ENCODE results near the gene SLC16A11. TPM values are rescaled to one million over a fixed set of nuclear protein-coding genes. Genes with fewer than 3 reads are reported as not detected.
"Not testable (repeated sequence)": the region's sequence is repeated elsewhere in the genome, so short reads cannot be mapped to it uniquely, and the experiment has no call there.

Gene SLC16A11, protein sequence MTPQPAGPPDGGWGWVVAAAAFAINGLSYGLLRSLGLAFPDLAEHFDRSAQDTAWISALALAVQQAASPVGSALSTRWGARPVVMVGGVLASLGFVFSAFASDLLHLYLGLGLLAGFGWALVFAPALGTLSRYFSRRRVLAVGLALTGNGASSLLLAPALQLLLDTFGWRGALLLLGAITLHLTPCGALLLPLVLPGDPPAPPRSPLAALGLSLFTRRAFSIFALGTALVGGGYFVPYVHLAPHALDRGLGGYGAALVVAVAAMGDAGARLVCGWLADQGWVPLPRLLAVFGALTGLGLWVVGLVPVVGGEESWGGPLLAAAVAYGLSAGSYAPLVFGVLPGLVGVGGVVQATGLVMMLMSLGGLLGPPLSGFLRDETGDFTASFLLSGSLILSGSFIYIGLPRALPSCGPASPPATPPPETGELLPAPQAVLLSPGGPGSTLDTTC
- 1 to 10 TPM in 2 of 4 donors, not detected in 2; 1.2 to 2.2 TPM for total RNA-seq

DNA sequence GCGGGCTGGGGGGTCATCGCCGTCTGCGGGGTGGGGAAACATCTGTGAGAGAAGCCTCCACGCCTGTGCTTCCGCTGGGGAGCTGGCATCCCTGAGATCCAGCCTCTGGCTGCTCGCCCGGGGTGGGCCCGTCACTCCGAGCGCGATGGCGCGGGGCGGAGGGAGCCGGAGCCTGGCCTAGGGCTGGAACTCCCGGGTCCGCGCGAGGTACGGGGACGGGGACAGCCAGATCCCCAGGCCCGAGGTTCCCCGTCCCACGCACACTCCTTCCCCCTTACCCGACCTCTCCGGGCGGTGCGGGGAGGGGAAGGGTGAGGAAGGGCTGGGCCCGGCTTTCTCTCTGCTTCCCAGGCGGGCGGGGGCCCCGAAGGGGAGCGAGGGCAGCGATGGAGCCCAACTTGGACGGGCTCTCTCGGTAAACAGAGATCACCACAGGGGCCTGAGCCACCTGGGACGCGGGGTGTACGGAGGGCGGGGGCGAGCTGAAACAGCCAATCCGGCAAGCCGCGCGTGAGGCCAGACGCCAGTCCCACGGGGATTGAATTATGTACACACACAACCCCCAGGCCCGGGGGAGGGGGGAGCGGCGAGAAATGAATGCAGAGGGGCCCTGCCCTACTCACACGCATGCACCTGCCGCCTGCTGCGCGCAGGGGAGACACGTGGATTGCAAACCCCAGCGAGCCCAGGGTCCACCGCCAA lies at the start of gene SLC16A11:
Gene SLC16A11 (minus strand): TSS at position 596 of the 702 bp plus-strand sequence. CDS start 579 bp downstream, at position 17.
- TF ChIP-seq POLR2A (IDR thresholded peaks at IDR 0.05): peak; percentile 22
- TF ChIP-seq EP300 (IDR thresholded peaks at IDR 0.05; ENCODE audit: low read depth): no peak
- Histone ChIP-seq H3K27ac (peak within 1 kb of the TSS; percentile 27 to 69 (median 44)), H3K36me3 (no peaks in the 10 kb centered on the region), H3K9me3 (no peaks in the 10 kb centered on the region), H3K4me1 (peaks cover 25 to 48% (median 37%) of the 10 kb centered on the region in 4 donors), H3K27me3 (peaks cover 17% of the 10 kb centered on the region), H3K4me3 (peak within 1 kb of the TSS; percentile 27 to 49 (median 41))
- WGBS, 2 donors (ENCODE audit: low coverage in 1 of 2): 4% methylated on average over 41 of the region's 58 CpGs; no CpG with 5 or more reads in 1 of the 2 donors
- in situ Hi-C loops (cut with MboI; ENCODE audit: low pct_ligation_motif_present in 1 of 4, low pct_unique_long_range_greater_than_20kb in 1 of 4, low sequenced_read_pairs in 3 of 4): loop anchor here in 3 of 4 donors (10.0 to 25.0 kb wide), 3 partner anchors 171 to 294 kb away; partner anchors contain the start of genes SLC2A4 (in 2 of the 3), YBX2 (in 2 of the 3), ACADVL (in 1 of the 3) and ACAP1 (in 1 of the 3)
- DNase-seq: peak; percentile 58
- intact Hi-C loops (cut with DNase I; ENCODE audit: low total_unique reads): loop anchor here (10.0 kb wide), 1 partner anchor 541 kb away; the partner anchor contains the start of gene MPDU1

DNA sequence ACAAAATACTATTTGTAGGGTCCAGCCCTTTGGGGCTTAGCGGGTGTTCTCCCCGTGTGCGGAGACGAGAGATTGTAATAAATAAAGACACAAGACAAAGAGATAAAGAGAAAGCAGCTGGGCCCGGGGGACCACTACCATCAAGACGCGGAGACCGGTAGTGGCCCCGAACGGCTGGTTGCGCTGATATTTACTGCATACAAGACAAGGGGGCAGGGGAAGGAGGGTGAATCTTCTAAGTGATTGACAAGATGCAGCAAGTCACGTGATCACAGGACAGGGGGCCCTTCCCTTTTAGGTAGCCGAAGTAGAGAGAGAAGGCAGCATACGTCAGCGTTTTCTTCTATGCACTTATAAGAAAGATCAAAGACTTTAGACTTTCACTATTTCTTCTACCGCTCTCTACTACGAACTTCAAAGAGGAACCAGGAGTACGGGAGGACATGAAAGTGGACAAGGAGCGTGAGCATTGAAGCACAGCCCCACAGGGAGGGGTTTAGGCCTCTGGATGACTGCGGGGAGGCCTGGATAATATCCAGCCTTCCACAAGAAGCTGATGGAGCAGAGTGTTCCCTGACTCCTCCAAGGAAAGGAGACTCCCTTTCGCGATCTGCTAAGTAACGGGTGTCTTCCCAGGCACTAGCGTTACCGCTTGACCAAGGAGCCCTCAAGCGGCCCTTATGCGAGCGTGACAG lies 47.6 kb upstream of the SLC16A11 start:
- H3K4me3 ChIP-seq; DNase-seq; H3K4me1 ChIP-seq; H3K9me3 ChIP-seq; H3K36me3 ChIP-seq; H3K27ac ChIP-seq; intact Hi-C loops (cut with DNase I; ENCODE audit: low total_unique reads); in situ Hi-C loops (cut with MboI; ENCODE audit: low pct_ligation_motif_present in 1 of 4, low pct_unique_long_range_greater_than_20kb in 1 of 4, low sequenced_read_pairs in 3 of 4): not testable (repeated sequence)
- WGBS, 2 donors (ENCODE audit: low coverage in 1 of 2): 79 to 81% methylated on average over 11 to 25 of the region's 28 CpGs
- peaks cover 15% of the 10 kb centered on the region for H3K27me3 ChIP-seq

DNA sequence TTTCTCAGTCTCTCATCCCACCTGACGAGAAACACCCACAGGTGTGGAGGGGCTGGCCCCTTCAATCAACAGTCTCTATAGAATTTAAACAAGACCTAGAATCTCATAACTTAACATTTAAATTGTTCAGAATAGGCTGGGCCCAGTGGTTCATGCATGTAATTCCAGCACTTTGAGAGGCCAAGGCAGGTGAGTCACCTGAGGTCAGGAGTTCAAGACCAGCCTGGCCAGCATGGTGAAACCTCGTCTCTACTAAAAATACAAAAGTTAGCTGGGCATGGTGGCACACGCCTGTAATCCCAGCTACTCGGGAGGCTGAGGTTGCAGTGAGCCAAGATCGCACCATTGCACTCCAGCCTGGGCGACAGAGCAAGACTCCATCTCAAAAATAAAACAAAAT lies 45.7 kb upstream of the SLC16A11 start:
- intact Hi-C loops (cut with DNase I; ENCODE audit: low total_unique reads): not testable (repeated sequence)

DNA sequence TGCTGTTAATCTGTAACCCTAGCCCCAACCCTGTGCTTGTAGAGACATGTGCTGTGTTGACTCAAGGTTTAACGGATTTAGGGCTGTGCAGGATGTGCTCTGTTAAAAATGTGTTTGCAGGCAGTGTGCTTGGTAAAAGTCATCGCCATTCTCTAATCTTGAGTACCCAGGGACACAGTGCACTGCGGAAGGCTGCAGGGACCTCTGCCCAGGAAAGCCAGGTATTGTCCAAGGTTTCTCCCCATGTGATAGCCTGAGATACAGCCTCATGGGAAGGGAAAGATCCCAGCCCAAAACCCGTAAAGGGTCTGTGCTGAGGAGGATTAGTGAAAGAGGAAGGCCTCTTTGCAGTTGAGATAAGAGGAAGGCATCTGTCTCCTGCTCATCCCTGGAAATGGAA lies 44.5 kb upstream of the SLC16A11 start:
- H3K4me3 ChIP-seq; H3K9me3 ChIP-seq; DNase-seq; H3K36me3 ChIP-seq; intact Hi-C loops (cut with DNase I; ENCODE audit: low total_unique reads); H3K4me1 ChIP-seq; H3K27ac ChIP-seq; in situ Hi-C loops (cut with MboI; ENCODE audit: low pct_ligation_motif_present in 1 of 4, low pct_unique_long_range_greater_than_20kb in 1 of 4, low sequenced_read_pairs in 3 of 4): not testable (repeated sequence)
- 38 to 48% methylated on average over 3 to 4 of the region's 4 CpGs for WGBS, 2 donors (ENCODE audit: low coverage in 1 of 2)
- H3K27me3 ChIP-seq: peaks cover 30% of the 10 kb centered on the region

More for the DNA sequence above, 45.7 kb upstream of the SLC16A11 start:
- 88 to 100% methylated on average over 3 to 6 of the region's 6 CpGs for WGBS, 2 donors (ENCODE audit: low coverage in 1 of 2)
- peaks cover 30% of the 10 kb centered on the region for H3K27me3 ChIP-seq
- in situ Hi-C loops (cut with MboI; ENCODE audit: low pct_ligation_motif_present in 1 of 4, low pct_unique_long_range_greater_than_20kb in 1 of 4, low sequenced_read_pairs in 3 of 4); H3K4me1 ChIP-seq; H3K9me3 ChIP-seq; H3K36me3 ChIP-seq; DNase-seq; H3K4me3 ChIP-seq; H3K27ac ChIP-seq: not testable (repeated sequence)

DNA sequence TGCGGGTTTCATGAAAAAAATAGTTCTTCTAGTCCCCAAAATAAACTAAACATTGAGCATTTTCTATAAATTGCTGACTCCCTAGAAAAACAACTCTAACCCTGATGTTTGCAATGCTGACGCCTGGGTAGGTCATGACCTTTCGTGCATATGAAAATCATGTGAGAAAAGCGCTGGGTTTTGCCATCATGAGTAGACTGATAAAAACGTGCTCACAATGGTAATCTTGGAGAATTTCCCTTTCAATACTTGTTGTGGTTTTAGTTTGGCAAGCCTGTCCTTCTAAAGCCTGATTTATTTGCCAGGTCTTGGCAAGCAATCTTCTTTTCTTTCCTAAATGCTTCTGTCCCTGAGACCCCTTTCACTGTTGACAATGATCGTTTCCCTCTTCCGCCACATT lies 40.2 kb upstream of the SLC16A11 start:
- H3K36me3 ChIP-seq: no peaks in the 10 kb centered on the region
- H3K4me1 ChIP-seq: no peaks in the 10 kb centered on the region
- intact Hi-C loops (cut with DNase I; ENCODE audit: low total_unique reads) (no loop called here), in situ Hi-C loops (cut with MboI; ENCODE audit: low pct_ligation_motif_present in 1 of 4, low pct_unique_long_range_greater_than_20kb in 1 of 4, low sequenced_read_pairs in 3 of 4) (no loop called here)
- no peaks in the 10 kb centered on the region for H3K9me3 ChIP-seq
- no peak overlapping the region for H3K4me3 ChIP-seq
- no peak for DNase-seq
- no peak overlapping the region for H3K27ac ChIP-seq
- H3K27me3 ChIP-seq: peaks cover 19% of the 10 kb centered on the region
- 44 to 49% methylated on average over 7 of the region's 7 CpGs for WGBS, 2 donors (ENCODE audit: low coverage in 1 of 2)
- TF ChIP-seq EP300 (IDR thresholded peaks at IDR 0.05; ENCODE audit: low read depth) (no peak), POLR2A (IDR thresholded peaks at IDR 0.05) (no peak), POLR2AphosphoS5 (IDR thresholded peaks at IDR 0.05) (no peak)
- TF ChIP-seq, protein P1, sequence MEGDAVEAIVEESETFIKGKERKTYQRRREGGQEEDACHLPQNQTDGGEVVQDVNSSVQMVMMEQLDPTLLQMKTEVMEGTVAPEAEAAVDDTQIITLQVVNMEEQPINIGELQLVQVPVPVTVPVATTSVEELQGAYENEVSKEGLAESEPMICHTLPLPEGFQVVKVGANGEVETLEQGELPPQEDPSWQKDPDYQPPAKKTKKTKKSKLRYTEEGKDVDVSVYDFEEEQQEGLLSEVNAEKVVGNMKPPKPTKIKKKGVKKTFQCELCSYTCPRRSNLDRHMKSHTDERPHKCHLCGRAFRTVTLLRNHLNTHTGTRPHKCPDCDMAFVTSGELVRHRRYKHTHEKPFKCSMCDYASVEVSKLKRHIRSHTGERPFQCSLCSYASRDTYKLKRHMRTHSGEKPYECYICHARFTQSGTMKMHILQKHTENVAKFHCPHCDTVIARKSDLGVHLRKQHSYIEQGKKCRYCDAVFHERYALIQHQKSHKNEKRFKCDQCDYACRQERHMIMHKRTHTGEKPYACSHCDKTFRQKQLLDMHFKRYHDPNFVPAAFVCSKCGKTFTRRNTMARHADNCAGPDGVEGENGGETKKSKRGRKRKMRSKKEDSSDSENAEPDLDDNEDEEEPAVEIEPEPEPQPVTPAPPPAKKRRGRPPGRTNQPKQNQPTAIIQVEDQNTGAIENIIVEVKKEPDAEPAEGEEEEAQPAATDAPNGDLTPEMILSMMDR (IDR thresholded peaks at IDR 0.05): no peak
